Hematopoietic multipotent progenitor cell treated with erythropoietin and hydrocortisone succinate and interleukin-3 and kit ligand, for 8 days (in vitro differentiated cells): ENCODE results near the gene HILPDA.
"Not testable (repeated sequence)": the region's sequence is repeated elsewhere in the genome, so short reads cannot be mapped to it uniquely, and the experiment has no call there.

Experiments
- DNase-seq: peaks from one replicate; pipeline ENCODE4 v3.0.0-alpha.2; 2015

HILPDA gene

GRCh38 chr7:128466871-128467270 is 11.2 kb downstream of the HILPDA start:
- DNase-seq, result not testable (repeated sequence)

GRCh38 chr7:128476402-128477335 is 21.0 kb downstream of the HILPDA start, which contains the start of gene METTL2B:
Gene METTL2B, plus strand, starts transcription at chr7:128476748. Its CDS starts 18 bp downstream, at chr7:128476766.
- peak; percentile 95 for DNase-seq

- DNase-seq, result not testable (repeated sequence)
Measured at GRCh38 chr7:128477336-128477690, 21.6 kb downstream of the HILPDA start.

- not testable (repeated sequence) for DNase-seq
Measured at GRCh38 chr7:128479082-128479481, 23.4 kb downstream of the HILPDA start.

- not testable (repeated sequence) for DNase-seq
Measured at GRCh38 chr7:128488134-128488533, 32.5 kb downstream of the HILPDA start.

GRCh38 chr7:128497405-128497804 is 41.7 kb downstream of the HILPDA start:
- DNase-seq, result no peak

GRCh38 chr7:128505416-128505815 is 49.7 kb downstream of the HILPDA start:
- DNase-seq, result not testable (repeated sequence)

GRCh38 chr7:128506819-128507218 is 51.1 kb downstream of the HILPDA start:
- DNase-seq, result not testable (repeated sequence)

GRCh38 chr7:128507321-128507993 is 51.8 kb downstream of the HILPDA start:
- not testable (repeated sequence) for DNase-seq
